Measurements from ENCODE around the gene CARD14.

Gene CARD14

GRCh38 chr17:80130992-80131391, 38.8 kb upstream of the CARD14 start:
- Histone ChIP-seq H3K4me3 (ENCODE audit: low read depth, low read length) (no peak overlapping the region), H3K27me3 (ENCODE audit: control insufficient read depth, insufficient read depth, low read length) (no peaks in the 10 kb centered on the region), H3K36me3 (ENCODE audit: control insufficient read depth, insufficient read depth, low read length) (no peaks in the 10 kb centered on the region), H3K4me2 (ENCODE audit: low read length) (no peak overlapping the region), H2AFZ (no peak overlapping the region), H3K4me1 (peaks cover 21% of the 10 kb centered on the region), H3K9me3 (ENCODE audit: control insufficient read depth, low read length) (no peaks in the 10 kb centered on the region), H3K79me2 (no peaks in the 10 kb centered on the region), H3K9ac (no peak overlapping the region), H3K27ac (no peak overlapping the region)
- TF ChIP-seq, protein P1, sequence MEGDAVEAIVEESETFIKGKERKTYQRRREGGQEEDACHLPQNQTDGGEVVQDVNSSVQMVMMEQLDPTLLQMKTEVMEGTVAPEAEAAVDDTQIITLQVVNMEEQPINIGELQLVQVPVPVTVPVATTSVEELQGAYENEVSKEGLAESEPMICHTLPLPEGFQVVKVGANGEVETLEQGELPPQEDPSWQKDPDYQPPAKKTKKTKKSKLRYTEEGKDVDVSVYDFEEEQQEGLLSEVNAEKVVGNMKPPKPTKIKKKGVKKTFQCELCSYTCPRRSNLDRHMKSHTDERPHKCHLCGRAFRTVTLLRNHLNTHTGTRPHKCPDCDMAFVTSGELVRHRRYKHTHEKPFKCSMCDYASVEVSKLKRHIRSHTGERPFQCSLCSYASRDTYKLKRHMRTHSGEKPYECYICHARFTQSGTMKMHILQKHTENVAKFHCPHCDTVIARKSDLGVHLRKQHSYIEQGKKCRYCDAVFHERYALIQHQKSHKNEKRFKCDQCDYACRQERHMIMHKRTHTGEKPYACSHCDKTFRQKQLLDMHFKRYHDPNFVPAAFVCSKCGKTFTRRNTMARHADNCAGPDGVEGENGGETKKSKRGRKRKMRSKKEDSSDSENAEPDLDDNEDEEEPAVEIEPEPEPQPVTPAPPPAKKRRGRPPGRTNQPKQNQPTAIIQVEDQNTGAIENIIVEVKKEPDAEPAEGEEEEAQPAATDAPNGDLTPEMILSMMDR (IDR thresholded peaks at IDR 0.05): no peak

DNA sequence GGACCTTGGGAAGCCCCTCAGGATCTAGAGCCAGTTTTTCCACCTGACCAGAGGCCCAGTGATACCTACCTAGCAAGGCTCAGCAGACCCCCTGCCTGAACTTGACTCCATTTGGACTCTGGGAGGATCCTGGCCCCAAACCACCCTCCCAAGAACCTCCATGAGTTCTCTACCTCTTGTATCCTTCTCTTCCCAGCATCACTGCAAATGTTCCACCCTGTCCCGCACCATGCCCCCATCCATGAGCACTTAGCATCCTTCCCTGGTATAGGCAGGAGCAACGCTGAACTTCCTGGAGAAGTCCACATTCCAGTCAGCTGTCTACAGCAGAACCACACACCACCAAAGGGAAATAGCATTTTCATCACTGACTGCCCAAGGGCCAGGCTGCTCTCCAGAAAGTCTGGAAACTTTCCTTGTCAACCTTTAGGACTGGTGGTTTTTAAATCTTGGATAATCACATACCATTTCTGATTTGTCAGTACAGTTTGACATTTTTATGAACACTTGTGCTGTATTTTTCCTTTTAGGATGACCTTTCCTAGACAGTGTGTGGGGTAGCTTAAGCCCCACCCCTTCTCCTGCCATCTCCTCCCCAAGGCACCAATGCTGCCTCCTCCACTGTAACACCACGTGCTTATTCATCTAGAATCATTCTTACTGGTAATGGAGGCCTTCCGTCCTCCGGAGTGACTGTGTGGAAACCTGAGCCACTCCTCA, 36.8 kb upstream of the CARD14 start:
- no peaks in the 10 kb centered on the region for H3K36me3 ChIP-seq (ENCODE audit: control insufficient read depth, insufficient read depth, low read length)
- H2AFZ ChIP-seq: no peak overlapping the region
- no peak overlapping the region for H3K9ac ChIP-seq
- H3K4me3 ChIP-seq (ENCODE audit: low read depth, low read length): no peak overlapping the region
- H3K4me2 ChIP-seq (ENCODE audit: low read length): no peak overlapping the region
- no peak overlapping the region for H3K27ac ChIP-seq
- H3K27me3 ChIP-seq (ENCODE audit: control insufficient read depth, insufficient read depth, low read length): no peaks in the 10 kb centered on the region
- H3K79me2 ChIP-seq: no peaks in the 10 kb centered on the region
- TF ChIP-seq, protein P1 (IDR thresholded peaks at IDR 0.05): no peak
- no peaks in the 10 kb centered on the region for H3K9me3 ChIP-seq (ENCODE audit: control insufficient read depth, low read length)
- peaks cover 21% of the 10 kb centered on the region for H3K4me1 ChIP-seq

DNA sequence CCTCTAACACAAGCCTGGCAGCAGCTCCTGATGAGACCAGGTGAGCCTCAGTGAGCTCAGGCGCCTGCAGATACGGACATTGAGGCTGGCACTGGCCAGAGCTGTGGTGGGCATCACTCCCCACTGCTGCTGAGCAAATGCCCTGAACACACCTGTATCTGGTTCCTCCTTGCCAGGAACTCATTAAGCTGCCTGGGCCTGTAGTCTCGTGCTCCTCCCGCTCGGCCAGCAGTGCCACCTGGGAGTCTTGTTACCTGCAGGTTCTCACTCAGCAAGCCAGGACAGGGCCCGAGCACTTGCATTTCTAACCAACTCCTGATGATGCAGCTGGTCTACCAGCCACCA, 36.2 kb upstream of the CARD14 start:
- H3K79me2 ChIP-seq: no peaks in the 10 kb centered on the region
- H3K36me3 ChIP-seq (ENCODE audit: control insufficient read depth, insufficient read depth, low read length): no peaks in the 10 kb centered on the region
- H3K9me3 ChIP-seq (ENCODE audit: control insufficient read depth, low read length): no peaks in the 10 kb centered on the region
- H2AFZ ChIP-seq: no peak overlapping the region
- no peaks in the 10 kb centered on the region for H3K27me3 ChIP-seq (ENCODE audit: control insufficient read depth, insufficient read depth, low read length)
- TF ChIP-seq, protein P1 (IDR thresholded peaks at IDR 0.05): no peak
- no peak overlapping the region for H3K27ac ChIP-seq
- H3K4me2 ChIP-seq (ENCODE audit: low read length): no peak overlapping the region
- H3K9ac ChIP-seq: no peak overlapping the region
- no peak overlapping the region for H3K4me3 ChIP-seq (ENCODE audit: low read depth, low read length)
- H3K4me1 ChIP-seq: peaks cover 21% of the 10 kb centered on the region

DNA sequence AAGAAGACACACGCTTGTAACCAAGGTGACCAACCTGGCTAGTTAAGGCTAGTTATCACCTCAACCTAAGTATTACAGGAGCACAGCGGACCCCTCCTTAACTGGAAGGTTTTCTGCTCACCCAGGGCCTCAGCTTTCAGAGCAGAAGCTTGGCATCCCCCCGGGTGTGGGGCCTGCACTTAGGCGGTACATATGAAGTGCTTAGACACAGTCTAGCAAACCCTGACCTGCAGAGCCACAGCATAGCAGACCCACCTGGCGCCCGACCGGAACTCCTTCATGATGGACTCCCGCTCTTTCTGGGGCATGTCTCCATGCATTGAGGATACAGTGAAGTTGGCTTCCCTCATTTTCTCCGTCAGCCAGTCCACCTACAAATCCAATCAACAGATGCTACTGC, 32.7 kb upstream of the CARD14 start:
- Histone ChIP-seq H3K9me3 (ENCODE audit: control insufficient read depth, low read length) (no peaks in the 10 kb centered on the region), H3K4me1 (no peaks in the 10 kb centered on the region), H3K36me3 (ENCODE audit: control insufficient read depth, insufficient read depth, low read length) (no peaks in the 10 kb centered on the region)

More for the DNA sequence above, 32.7 kb upstream of the CARD14 start:
- TF ChIP-seq, protein P1 (IDR thresholded peaks at IDR 0.05): no peak
- no peak overlapping the region for H3K4me2 ChIP-seq (ENCODE audit: low read length)
- H3K27ac ChIP-seq: no peak overlapping the region
- H3K4me3 ChIP-seq (ENCODE audit: low read depth, low read length): no peak overlapping the region
- H3K79me2 ChIP-seq: no peaks in the 10 kb centered on the region
- no peak overlapping the region for H3K9ac ChIP-seq
- no peaks in the 10 kb centered on the region for H3K27me3 ChIP-seq (ENCODE audit: control insufficient read depth, insufficient read depth, low read length)
- H2AFZ ChIP-seq: no peak overlapping the region
